Breast epithelium (tissue), 4 donors: Measurements from ENCODE around the gene CCDC88C. TPM values are rescaled to one million over a fixed set of nuclear protein-coding genes. Genes with fewer than 3 reads are reported as not detected.

Experiments used
- DNase-seq, 2 donors: peaks; one replicate each; pipeline ENCODE4 v3.0.0-alpha.2; 2019; ENCODE audit warnings: low spot score in 2 of 2
- H3K27ac ChIP-seq, 2 donors: fragments of 200-600 bp; sonication (generic) in 1 of 2; one replicate each; pipeline ENCODE4 v1.5.1; 2016 to 2019; ENCODE audit warnings: mild to moderate bottlenecking in 1 of 2
- H3K27me3 ChIP-seq, 2 donors: fragments of 200-600 bp; sonication (generic) in 1 of 2; one replicate each; pipeline versions ENCODE4 v1.5.1 to v1.6.0; 2017 to 2019; ENCODE audit warnings: control low read depth in 1 of 2, mild to moderate bottlenecking in 1 of 2
- H3K36me3 ChIP-seq: fragments of 200-600 bp; one replicate; pipeline ENCODE4 v1.5.1; 2019
- H3K4me1 ChIP-seq, 2 donors: fragments of 200-600 bp; sonication (generic); one replicate each; pipeline ENCODE4 v1.5.1; 2016 to 2019; ENCODE audit warnings: control low read depth in 1 of 2
- H3K4me3 ChIP-seq, 3 donors: fragments of 200-600 bp; sonication (generic); 1 replicate in 2 of 3; 2 replicates in 1 of 3; pipeline ENCODE4 v1.5.1; 2016 to 2019; ENCODE audit warnings: mild to moderate bottlenecking in 3 of 3, moderate library complexity in 2 of 3
- H3K9me3 ChIP-seq, 2 donors: fragments of 200-600 bp; sonication (generic) in 1 of 2; one replicate each; pipeline ENCODE4 v1.5.1; 2016 to 2019; ENCODE audit warnings: control low read depth in 1 of 2
- CTCF ChIP-seq, 3 donors: fragments of 450-650 bp; IDR thresholded peaks; one replicate each; pipeline ENCODE4 v1.5.1; 2016 to 2017; ENCODE audit warnings: antibody characterized with exemption in 3 of 3, mild to moderate bottlenecking in 3 of 3, moderate library complexity in 3 of 3
- POLR2A ChIP-seq: fragments of 450-650 bp; IDR thresholded peaks from one replicate; pipeline ENCODE4 v1.6.1; 2016; ENCODE audit warnings: antibody characterized with exemption, mild to moderate bottlenecking, moderate library complexity
- POLR2AphosphoS5 ChIP-seq, 3 donors: sonication (generic); formaldehyde crosslinking; IDR thresholded peaks; one replicate each; pipeline ENCODE4 v1.6.1; 2017; ENCODE audit warnings: antibody characterized with exemption in 3 of 3
- intact Hi-C: fragments of 100-400 bp; cut with DNase I; formaldehyde crosslinking; loops from one replicate; pipeline ENCODE4 v1.15.1; 2023; ENCODE audit warnings: low total_unique reads
- total RNA-seq, 3 donors: library from RNA; depleted of rRNA; stranded (reverse); fragments of >200 nt; gene quantifications; one replicate each; pipeline ENCODE4 v1.1.0, GENCODE V29; 2016

CCDC88C gene
- total RNA-seq, 3 donors from 2014 or later, result 5.8 to 25.9 (median 19.3) TPM

DNA sequence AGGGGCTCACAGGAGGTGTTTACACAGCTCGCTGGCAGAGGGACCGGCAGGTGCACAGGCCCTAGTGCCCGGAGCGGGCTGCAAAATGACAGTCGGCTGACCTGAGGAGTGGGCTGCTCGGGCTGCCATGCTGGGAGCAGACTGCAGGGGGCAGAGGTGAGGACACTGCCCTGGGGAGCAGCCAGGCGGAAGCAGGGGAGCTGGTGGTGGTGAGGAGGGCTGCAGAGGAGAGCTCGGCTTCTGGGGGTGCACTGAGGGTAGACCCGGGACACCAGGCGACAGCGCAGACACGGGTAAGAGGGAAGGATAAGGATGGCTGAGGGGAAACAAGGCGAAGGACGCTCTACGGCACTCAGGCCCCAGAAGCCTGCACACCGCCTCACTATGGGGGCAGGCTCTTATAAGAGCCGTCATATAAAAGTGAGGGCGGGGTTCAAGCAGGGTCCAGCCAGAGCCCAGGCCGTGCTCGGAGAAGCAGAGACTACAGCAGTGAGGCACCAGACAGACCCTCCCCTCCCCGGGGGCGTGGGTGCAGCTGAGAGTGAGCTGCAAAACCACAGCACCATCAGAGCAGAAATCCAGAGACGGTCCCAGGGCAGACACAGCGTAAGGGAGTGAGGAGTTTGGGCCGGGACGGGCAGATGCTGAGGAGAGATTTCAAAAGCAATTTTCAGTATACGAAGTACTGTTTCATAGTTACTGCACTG is 62.5 kb downstream of the CCDC88C start:
- DNase-seq, result no peak
- intact Hi-C loops, result no loop called here
- H3K27ac ChIP-seq, result no peak overlapping the region
- no peaks in the 10 kb centered on the region for H3K36me3 ChIP-seq
- TF ChIP-seq POLR2AphosphoS5 (IDR thresholded peaks at IDR 0.05), result no peak
- no peak overlapping the region for H3K4me3 ChIP-seq
- H3K27me3 ChIP-seq, result no peaks in the 10 kb centered on the region
- no peaks in the 10 kb centered on the region for H3K9me3 ChIP-seq
- H3K4me1 ChIP-seq, result no peaks in the 10 kb centered on the region

- DNase-seq, result no peak
- no peaks in the 10 kb centered on the region for H3K9me3 ChIP-seq
- intact Hi-C loops, result no loop called here
Measured at GRCh38 chr14:91354221-91354916, 63.3 kb downstream of the CCDC88C start.

DNA sequence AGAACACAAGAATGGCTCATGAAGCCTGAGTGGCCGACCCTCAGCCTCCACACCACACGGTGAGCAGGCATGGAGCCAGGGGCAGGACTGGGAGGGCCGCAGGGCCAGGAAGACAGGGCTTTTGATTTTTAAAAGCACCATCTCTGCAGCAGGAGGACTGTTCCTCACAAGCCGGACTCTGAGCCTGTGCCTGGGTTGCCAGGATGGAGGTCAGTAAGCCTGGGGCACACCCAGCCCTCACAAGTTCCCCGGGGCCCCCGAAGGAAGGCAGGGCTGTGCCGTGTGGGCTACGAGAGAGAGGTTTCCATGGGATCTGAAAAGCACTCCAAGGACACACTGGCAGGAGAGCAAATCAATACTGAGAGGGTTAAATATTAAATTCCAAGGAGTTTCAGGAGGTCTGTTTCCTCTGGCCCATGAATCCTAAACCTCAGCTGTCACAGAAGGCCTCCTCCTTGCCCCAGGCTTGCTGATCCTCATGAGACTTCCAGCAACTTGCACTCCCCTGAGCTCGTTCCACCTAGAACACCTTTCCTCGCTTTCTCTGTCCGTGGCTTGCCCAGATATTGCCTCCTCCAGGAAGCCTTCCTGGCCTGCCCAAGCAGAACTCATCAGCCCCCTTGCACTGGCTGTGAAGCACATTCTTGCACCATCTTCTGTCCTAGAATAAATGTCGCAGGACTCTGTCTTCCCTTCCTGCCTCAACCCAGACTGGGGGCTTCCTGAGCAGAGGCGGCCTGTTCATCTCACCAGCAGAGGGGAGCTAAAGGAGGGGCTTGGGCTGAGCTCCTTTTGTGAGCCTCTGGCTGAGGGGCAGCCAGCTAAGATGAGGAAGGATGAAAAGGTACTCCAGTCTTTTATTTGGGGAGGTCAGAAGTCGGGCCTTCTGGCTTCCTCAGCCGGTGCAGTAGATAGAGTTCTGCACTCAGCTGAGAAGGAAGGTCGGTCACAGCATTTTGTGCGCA is 64.6 kb downstream of the CCDC88C start:
- Histone ChIP-seq H3K4me3 (no peak overlapping the region), H3K36me3 (no peaks in the 10 kb centered on the region), H3K9me3 (no peaks in the 10 kb centered on the region), H3K27ac (no peak overlapping the region), H3K27me3 (no peaks in the 10 kb centered on the region), H3K4me1 (peaks cover 0 to 5% of the 10 kb centered on the region in 2 donors)
- TF ChIP-seq POLR2AphosphoS5 (IDR thresholded peaks at IDR 0.05) (no peak), CTCF (IDR thresholded peaks at IDR 0.05) (no peak), POLR2A (no peak)
- no peak for DNase-seq
- intact Hi-C loops, result no loop called here

More at GRCh38 chr14:91354221-91354916, 63.3 kb downstream of the CCDC88C start:
- no peaks in the 10 kb centered on the region for H3K27me3 ChIP-seq
- H3K4me1 ChIP-seq, result peaks cover 0 to 1% of the 10 kb centered on the region in 2 donors
- no peak for TF ChIP-seq POLR2AphosphoS5 (IDR thresholded peaks at IDR 0.05)
- no peak for TF ChIP-seq POLR2A
- TF ChIP-seq CTCF (IDR thresholded peaks at IDR 0.05), result no peak
- no peak overlapping the region for H3K27ac ChIP-seq
- no peaks in the 10 kb centered on the region for H3K36me3 ChIP-seq
- H3K4me3 ChIP-seq, result no peak overlapping the region

- H3K4me3 ChIP-seq, result no peak overlapping the region
- H3K4me1 ChIP-seq, result peaks cover 0 to 5% of the 10 kb centered on the region in 2 donors
- DNase-seq, result no peak
- H3K27me3 ChIP-seq, result no peaks in the 10 kb centered on the region
- peak overlapping the region in 1 of 2 donors; percentile 3 for H3K27ac ChIP-seq
- H3K36me3 ChIP-seq, result no peaks in the 10 kb centered on the region
- H3K9me3 ChIP-seq, result no peaks in the 10 kb centered on the region
- intact Hi-C loops, result no loop called here
- TF ChIP-seq POLR2A (no peak), POLR2AphosphoS5 (IDR thresholded peaks at IDR 0.05) (no peak), CTCF (IDR thresholded peaks at IDR 0.05) (no peak)
Measured at GRCh38 chr14:91352053-91352452, 65.6 kb downstream of the CCDC88C start.

DNA sequence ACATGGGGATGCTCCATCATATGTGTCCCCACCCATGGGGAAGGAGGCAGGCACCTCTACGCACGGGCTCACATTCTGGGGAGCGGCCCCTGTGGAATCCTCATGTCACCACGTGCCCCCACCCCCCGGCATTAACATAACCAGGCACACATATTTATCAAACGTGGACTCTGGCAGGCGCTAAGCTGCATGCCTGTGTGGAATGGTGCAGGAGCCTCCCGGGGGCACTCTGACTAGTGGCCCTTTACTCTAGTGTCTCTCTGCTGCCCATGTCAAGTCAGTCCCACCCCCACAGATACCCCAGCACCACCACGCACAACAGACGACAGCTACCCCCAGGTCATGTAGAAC is 66.1 kb downstream of the CCDC88C start:
- Histone ChIP-seq H3K4me3 (no peak overlapping the region), H3K4me1 (peaks cover 0 to 5% of the 10 kb centered on the region in 2 donors), H3K9me3 (no peaks in the 10 kb centered on the region), H3K27ac (no peak overlapping the region), H3K27me3 (no peaks in the 10 kb centered on the region), H3K36me3 (no peaks in the 10 kb centered on the region)
- intact Hi-C loops, result no loop called here
- TF ChIP-seq CTCF (IDR thresholded peaks at IDR 0.05) (no peak), POLR2AphosphoS5 (IDR thresholded peaks at IDR 0.05) (no peak), POLR2A (no peak)
- DNase-seq, result no peak
